HepG2 (cell line): Measurements from ENCODE around the gene FURIN. TPM values are rescaled to one million over a fixed set of nuclear protein-coding genes. Genes with fewer than 3 reads are reported as not detected.

Source experiments
- ASH2L ChIP-seq: fragments of 300-600, 200-600 bp; sonication (generic); IDR thresholded peaks from 2 replicates; pipeline ENCODE4 v1.7.0; 2017; ENCODE audit warnings: low read depth, mild to moderate bottlenecking, moderate library complexity, mixed read lengths, low read length; ENCODE audit not compliant: insufficient read length
- ATAD3A ChIP-seq: sonication (generic); formaldehyde crosslinking; IDR thresholded peaks from 2 replicates; pipeline ENCODE4 v1.4.0; 2020; ENCODE audit warnings: missing genetic modification reagents
- CBX5 ChIP-seq: sonication (generic); formaldehyde crosslinking; IDR thresholded peaks from 2 replicates; pipeline ENCODE4 v1.4.0; 2020; ENCODE audit warnings: missing genetic modification reagents, borderline replicate concordance
- HDAC2 ChIP-seq: sonication (generic); formaldehyde crosslinking; IDR thresholded peaks from 2 replicates; pipeline ENCODE4 v1.4.0; 2020; ENCODE audit warnings: missing genetic modification reagents
- HMG20B ChIP-seq: conservative IDR thresholded peaks from 2 replicates; pipeline ENCODE4 v1.6.1; 2016; ENCODE audit warnings: missing genetic modification reagents, missing compliant biosample characterization
- HNRNPUL1 ChIP-seq: fragments of 200-400 bp; formaldehyde crosslinking; IDR thresholded peaks from 2 replicates; pipeline ENCODE4 v1.6.1; 2017; ENCODE audit warnings: low read depth, mild to moderate bottlenecking, low read length, moderate library complexity
- KLF11 ChIP-seq: IDR thresholded peaks from 2 replicates; pipeline ENCODE4 v1.6.1; 2016; ENCODE audit warnings: missing compliant biosample characterization
- RAD51 ChIP-seq: fragments of 450-650 bp; IDR thresholded peaks from 2 replicates; pipeline ENCODE4 v1.6.1; 2016; ENCODE audit warnings: borderline replicate concordance
- SMAD1 ChIP-seq: sonication (generic); formaldehyde crosslinking; IDR thresholded peaks from 2 replicates; pipeline ENCODE4 v1.4.0; 2020; ENCODE audit warnings: missing genetic modification reagents, low read depth, mild to moderate bottlenecking, borderline replicate concordance
- ZFX ChIP-seq: sonication (generic); formaldehyde crosslinking; IDR thresholded peaks from 2 replicates; pipeline ENCODE4 v1.4.0; 2020; ENCODE audit warnings: mild to moderate bottlenecking, low read depth, missing genetic modification reagents, moderate library complexity
- ZFY ChIP-seq: sonication (generic); formaldehyde crosslinking; IDR thresholded peaks from 2 replicates; pipeline ENCODE4 v1.4.0; 2020; ENCODE audit warnings: missing genetic modification reagents
- ZNF10 ChIP-seq: sonication (generic); formaldehyde crosslinking; IDR thresholded peaks from 2 replicates; pipeline ENCODE4 v1.4.0; 2020; ENCODE audit warnings: mild to moderate bottlenecking, low read depth, missing genetic modification reagents, borderline replicate concordance
- ZNF121 ChIP-seq: sonication (generic); formaldehyde crosslinking; IDR thresholded peaks from 2 replicates; pipeline ENCODE4 v1.5.0; 2020; ENCODE audit warnings: mild to moderate bottlenecking, missing genetic modification reagents
- ZNF350 ChIP-seq: sonication (generic); formaldehyde crosslinking; IDR thresholded peaks from 2 replicates; pipeline ENCODE4 v1.4.0; 2020; ENCODE audit warnings: mild to moderate bottlenecking, low read depth, missing genetic modification reagents, borderline replicate concordance
- ZSCAN12 ChIP-seq: sonication (generic); formaldehyde crosslinking; IDR thresholded peaks from 2 replicates; pipeline ENCODE4 v1.9.0; 2021; ENCODE audit warnings: mild to moderate bottlenecking, missing genetic modification reagents
- polyA plus RNA-seq, 8 experiments: library from polyadenylated mRNA; depleted of rRNA in 3 of 8; stranded (reverse) in 7 of 8; unstranded in 1 of 8; fragments of >200 nt; fragmentation: Illumina TruSeq in 4 of 8; extraction: Trizol in 4 of 8; gene quantifications; 2 replicates each; pipeline versions ENCODE4 v1.2.1 to v1.2.3, GENCODE V29; 2011 to 2016; ENCODE audit warnings: low read depth in 4 of 8, missing spikeins in 1 of 8, mixed read lengths in 1 of 8; ENCODE audit not compliant: insufficient read depth in 1 of 8
- total RNA-seq, 5 experiments: library from RNA; depleted of rRNA; stranded (reverse); fragments of >200 nt; fragmentation: Illumina TruSeq; extraction: Trizol; gene quantifications; 2 replicates each; pipeline ENCODE4 v1.2.3, GENCODE V29; 2016; ENCODE audit warnings: low read depth in 1 of 5
- TF ChIP-seq, protein P1 (sequence below): IDR thresholded peaks from 2 replicates; pipeline ENCODE4 v1.6.1; 2018; ENCODE audit warnings: missing genetic modification reagents
- TF ChIP-seq, protein P2 (sequence below), 2 experiments: fragments of 450-650 bp in 1 of 2; sonication (generic) in 1 of 2; formaldehyde crosslinking; IDR thresholded peaks; 2 replicates each; pipeline versions ENCODE4 v1.5.0 to v1.8.0; 2020 to 2022; ENCODE audit warnings: mild to moderate bottlenecking in 1 of 2, missing genetic modification reagents in 1 of 2
- TF ChIP-seq, protein P3 (sequence below): sonication (generic); formaldehyde crosslinking; IDR thresholded peaks from 2 replicates; pipeline ENCODE4 v1.9.0; 2021; ENCODE audit warnings: missing genetic modification reagents, borderline replicate concordance
- TF ChIP-seq, protein P4 (sequence below): sonication (generic); formaldehyde crosslinking; conservative IDR thresholded peaks from 2 replicates; pipeline ENCODE4 v1.4.0; 2020; ENCODE audit warnings: mild to moderate bottlenecking, missing genetic modification reagents, moderate library complexity
- TF ChIP-seq, protein P5 (sequence below): sonication (generic); formaldehyde crosslinking; IDR thresholded peaks from 2 replicates; pipeline ENCODE4 v1.5.0; 2020; ENCODE audit warnings: missing genetic modification reagents

Gene FURIN
- total and polyA plus RNA-seq, 2 of the 13 experiments (the other 11 are each of a cell fraction or from before 2014, with no cell fraction given), result 15.2 to 17.4 TPM

DNA sequence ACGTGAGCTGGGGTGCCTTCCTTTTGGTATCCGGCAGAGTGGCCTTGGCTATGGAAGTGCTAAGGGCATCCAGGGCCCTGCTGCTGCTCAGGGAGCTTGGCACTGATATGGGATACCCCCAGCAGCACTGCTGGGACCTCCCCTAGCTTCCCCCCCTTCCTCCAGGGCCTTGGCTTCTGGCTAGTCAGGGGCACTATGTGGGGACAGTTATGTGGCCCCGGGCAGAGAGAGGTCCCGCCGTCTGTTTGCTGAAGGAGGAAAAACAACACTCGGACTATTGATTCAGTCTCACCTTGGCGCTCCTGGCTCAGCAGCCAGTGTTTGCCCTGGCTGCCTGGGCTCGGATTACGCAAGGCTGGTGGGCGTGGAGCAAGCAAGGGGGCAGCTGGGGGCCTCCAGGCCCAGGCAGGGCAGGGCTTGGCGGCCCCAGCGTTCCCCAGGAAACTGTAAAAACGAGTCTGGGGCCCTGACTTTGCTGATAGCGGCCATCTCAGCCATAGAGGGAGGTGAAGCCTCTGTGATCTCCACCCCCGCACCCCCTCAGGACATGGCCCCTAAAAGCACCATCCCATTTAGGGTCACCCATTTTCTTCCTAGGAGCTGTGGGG, 5.7 kb downstream of the FURIN start (continued):
- TF ChIP-seq, protein P1, sequence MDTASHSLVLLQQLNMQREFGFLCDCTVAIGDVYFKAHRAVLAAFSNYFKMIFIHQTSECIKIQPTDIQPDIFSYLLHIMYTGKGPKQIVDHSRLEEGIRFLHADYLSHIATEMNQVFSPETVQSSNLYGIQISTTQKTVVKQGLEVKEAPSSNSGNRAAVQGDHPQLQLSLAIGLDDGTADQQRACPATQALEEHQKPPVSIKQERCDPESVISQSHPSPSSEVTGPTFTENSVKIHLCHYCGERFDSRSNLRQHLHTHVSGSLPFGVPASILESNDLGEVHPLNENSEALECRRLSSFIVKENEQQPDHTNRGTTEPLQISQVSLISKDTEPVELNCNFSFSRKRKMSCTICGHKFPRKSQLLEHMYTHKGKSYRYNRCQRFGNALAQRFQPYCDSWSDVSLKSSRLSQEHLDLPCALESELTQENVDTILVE (CRISPR knock-in tag), result peak; percentile 90; the same call in 1 of the 2 replicates
- TF ChIP-seq ZFY, result peak; percentile 77
- TF ChIP-seq KLF11 (CRISPR knock-in tag), result no peak
- peak; percentile 100 for TF ChIP-seq HDAC2
- no peak for TF ChIP-seq ATAD3A (CRISPR knock-in tag)
- TF ChIP-seq ZNF10, result no peak
- TF ChIP-seq, protein P2, sequence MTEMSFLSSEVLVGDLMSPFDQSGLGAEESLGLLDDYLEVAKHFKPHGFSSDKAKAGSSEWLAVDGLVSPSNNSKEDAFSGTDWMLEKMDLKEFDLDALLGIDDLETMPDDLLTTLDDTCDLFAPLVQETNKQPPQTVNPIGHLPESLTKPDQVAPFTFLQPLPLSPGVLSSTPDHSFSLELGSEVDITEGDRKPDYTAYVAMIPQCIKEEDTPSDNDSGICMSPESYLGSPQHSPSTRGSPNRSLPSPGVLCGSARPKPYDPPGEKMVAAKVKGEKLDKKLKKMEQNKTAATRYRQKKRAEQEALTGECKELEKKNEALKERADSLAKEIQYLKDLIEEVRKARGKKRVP (CRISPR knock-in tag; IDR thresholded peaks at IDR 0.05), result peak in 1 of 2 experiments; percentile 94; a peak in 2 of 4 replicates
- no peak for TF ChIP-seq ZSCAN12 (CRISPR knock-in tag)
- TF ChIP-seq HMG20B, result peak; percentile 98
- peak; percentile 99 for TF ChIP-seq ZNF121
- TF ChIP-seq, protein P3, sequence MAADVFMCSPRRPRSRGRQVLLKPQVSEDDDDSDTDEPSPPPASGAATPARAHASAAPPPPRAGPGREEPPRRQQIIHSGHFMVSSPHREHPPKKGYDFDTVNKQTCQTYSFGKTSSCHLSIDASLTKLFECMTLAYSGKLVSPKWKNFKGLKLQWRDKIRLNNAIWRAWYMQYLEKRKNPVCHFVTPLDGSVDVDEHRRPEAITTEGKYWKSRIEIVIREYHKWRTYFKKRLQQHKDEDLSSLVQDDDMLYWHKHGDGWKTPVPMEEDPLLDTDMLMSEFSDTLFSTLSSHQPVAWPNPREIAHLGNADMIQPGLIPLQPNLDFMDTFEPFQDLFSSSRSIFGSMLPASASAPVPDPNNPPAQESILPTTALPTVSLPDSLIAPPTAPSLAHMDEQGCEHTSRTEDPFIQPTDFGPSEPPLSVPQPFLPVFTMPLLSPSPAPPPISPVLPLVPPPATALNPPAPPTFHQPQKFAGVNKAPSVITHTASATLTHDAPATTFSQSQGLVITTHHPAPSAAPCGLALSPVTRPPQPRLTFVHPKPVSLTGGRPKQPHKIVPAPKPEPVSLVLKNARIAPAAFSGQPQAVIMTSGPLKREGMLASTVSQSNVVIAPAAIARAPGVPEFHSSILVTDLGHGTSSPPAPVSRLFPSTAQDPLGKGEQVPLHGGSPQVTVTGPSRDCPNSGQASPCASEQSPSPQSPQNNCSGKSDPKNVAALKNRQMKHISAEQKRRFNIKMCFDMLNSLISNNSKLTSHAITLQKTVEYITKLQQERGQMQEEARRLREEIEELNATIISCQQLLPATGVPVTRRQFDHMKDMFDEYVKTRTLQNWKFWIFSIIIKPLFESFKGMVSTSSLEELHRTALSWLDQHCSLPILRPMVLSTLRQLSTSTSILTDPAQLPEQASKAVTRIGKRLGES (CRISPR knock-in tag), result no peak; the same call in 1 of the 2 replicates
- TF ChIP-seq, protein P4, sequence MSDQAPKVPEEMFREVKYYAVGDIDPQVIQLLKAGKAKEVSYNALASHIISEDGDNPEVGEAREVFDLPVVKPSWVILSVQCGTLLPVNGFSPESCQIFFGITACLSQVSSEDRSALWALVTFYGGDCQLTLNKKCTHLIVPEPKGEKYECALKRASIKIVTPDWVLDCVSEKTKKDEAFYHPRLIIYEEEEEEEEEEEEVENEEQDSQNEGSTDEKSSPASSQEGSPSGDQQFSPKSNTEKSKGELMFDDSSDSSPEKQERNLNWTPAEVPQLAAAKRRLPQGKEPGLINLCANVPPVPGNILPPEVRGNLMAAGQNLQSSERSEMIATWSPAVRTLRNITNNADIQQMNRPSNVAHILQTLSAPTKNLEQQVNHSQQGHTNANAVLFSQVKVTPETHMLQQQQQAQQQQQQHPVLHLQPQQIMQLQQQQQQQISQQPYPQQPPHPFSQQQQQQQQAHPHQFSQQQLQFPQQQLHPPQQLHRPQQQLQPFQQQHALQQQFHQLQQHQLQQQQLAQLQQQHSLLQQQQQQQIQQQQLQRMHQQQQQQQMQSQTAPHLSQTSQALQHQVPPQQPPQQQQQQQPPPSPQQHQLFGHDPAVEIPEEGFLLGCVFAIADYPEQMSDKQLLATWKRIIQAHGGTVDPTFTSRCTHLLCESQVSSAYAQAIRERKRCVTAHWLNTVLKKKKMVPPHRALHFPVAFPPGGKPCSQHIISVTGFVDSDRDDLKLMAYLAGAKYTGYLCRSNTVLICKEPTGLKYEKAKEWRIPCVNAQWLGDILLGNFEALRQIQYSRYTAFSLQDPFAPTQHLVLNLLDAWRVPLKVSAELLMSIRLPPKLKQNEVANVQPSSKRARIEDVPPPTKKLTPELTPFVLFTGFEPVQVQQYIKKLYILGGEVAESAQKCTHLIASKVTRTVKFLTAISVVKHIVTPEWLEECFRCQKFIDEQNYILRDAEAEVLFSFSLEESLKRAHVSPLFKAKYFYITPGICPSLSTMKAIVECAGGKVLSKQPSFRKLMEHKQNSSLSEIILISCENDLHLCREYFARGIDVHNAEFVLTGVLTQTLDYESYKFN (CRISPR knock-in tag), result peak; percentile 99
- TF ChIP-seq RAD51, result no peak
- TF ChIP-seq, protein P5, sequence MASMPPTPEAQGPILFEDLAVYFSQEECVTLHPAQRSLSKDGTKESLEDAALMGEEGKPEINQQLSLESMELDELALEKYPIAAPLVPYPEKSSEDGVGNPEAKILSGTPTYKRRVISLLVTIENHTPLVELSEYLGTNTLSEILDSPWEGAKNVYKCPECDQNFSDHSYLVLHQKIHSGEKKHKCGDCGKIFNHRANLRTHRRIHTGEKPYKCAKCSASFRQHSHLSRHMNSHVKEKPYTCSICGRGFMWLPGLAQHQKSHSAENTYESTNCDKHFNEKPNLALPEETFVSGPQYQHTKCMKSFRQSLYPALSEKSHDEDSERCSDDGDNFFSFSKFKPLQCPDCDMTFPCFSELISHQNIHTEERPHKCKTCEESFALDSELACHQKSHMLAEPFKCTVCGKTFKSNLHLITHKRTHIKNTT (CRISPR knock-in tag), result no peak
- TF ChIP-seq SMAD1 (CRISPR knock-in tag), result peak; percentile 67; the same call in 1 of the 2 replicates
- peak; percentile 81 for TF ChIP-seq ASH2L
- peak; percentile 100 for TF ChIP-seq ZNF350 (CRISPR knock-in tag)
- peak; percentile 95; the same call in 1 of the 2 replicates for TF ChIP-seq CBX5 (CRISPR knock-in tag)
- no peak for TF ChIP-seq HNRNPUL1
- TF ChIP-seq ZFX, result peak; percentile 90
